ENCODE data around the gene GCSAML. TPM values are rescaled to one million over a fixed set of nuclear protein-coding genes. Genes with fewer than 3 reads are reported as not detected.
"Not testable (repeated sequence)": the region's sequence is repeated elsewhere in the genome, so short reads cannot be mapped to it uniquely, and the experiment has no call there.

Gene GCSAML
- 0.91 TPM for total RNA-seq

GRCh38 chr1:247548769-247549182, at the start of gene GCSAML:
GCSAML (plus strand) TSS chr1:247549134; CDS start chr1:247549192, 58 bp downstream.
- no peak for DNase-seq (ENCODE audit: low spot score)

DNA sequence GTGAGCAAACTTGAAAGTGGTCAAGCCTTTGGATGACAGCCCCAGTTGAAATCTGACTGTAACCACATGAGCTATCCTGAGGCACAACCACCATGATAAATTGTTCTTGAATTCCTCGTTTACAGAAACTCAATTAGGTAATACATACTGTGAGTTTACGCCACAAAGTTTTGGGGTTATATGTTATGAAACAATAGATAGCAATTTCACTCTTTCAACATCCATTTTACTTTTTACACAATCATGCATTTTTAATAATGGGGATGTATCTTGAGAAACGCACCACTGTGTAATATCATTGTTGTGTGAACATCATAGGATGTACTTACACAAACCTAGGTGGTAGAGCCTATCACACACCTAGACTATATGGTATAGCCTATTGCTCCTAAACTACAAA, 48.1 kb upstream of the GCSAML start:
- DNase-seq (ENCODE audit: low spot score), result no peak

GRCh38 chr1:247506831-247507230, 42.1 kb upstream of the GCSAML start:
- DNase-seq (ENCODE audit: low spot score), result no peak

- no peak for DNase-seq (ENCODE audit: low spot score)
These were observed 30.9 kb upstream of the GCSAML start for GRCh38 chr1:247517795-247518612.

DNA sequence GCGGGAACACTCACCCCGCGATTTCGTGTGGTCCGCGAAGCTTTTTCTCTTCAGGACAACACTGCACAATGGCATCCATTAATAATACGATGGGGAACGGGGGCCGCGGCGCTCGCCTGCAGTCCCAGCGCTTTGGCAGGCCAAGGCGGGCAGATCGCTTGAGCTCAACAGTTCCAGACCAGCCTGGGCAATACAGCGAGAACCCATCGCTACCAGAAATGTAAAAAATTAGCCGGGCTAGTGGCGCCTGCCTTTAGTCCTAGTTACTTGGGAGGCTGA, 30.4 kb upstream of the GCSAML start:
- no peak for DNase-seq (ENCODE audit: low spot score)

GRCh38 chr1:247521886-247522285, 27.0 kb upstream of the GCSAML start:
- not testable (repeated sequence) for DNase-seq (ENCODE audit: low spot score)

GRCh38 chr1:247528812-247529474, 20.0 kb upstream of the GCSAML start:
- no peak for DNase-seq (ENCODE audit: low spot score)

DNA sequence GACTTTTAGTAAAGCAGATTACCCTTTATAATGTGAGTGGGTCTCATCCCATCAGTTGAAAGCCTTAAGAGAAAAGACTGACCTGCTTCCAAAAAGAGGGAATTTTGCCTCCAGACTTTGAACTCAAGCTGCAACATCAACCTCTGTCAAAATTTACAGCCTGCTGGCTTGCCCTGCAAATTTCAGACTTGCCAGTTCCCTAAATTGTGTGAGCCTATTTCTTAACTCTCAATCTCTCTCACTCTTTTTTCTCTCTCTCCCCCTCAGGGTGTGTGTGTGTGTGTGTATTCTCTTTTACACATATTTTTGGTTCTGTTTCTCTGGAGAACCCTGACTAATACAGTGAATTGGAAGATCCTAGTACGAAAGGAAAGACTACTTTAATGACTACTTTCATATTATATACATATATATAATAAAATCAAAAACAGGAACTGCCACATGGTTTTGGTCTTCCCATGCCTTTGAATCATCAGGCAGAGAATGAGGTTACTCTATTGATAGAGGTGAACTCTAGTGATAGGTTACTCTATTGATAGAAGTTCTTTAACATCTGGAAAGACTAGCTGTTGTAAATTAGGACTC, 19.1 kb upstream of the GCSAML start:
- DNase-seq (ENCODE audit: low spot score), result no peak

DNA sequence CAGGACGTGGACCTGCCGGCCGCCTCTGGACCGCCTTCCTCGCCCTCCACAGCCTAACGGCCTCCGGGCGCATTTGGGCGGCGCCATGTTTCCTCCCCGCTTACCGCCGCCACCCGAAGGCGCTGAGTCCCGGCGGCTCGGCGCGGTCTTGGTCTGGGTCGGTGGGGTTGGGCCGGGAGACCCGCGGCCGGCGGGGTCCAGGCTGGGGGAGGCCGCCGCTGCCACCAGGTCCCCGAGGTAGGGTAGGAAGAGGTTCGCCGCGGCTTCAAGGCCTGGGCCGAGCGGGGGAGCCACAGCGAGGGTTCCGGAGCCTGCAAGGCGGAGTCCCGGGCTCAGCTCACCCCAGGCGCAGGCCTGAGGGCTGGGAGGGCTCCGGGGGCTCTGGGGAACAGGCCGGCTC, 18.1 kb upstream of the GCSAML start:
- no peak for DNase-seq (ENCODE audit: low spot score)

DNA sequence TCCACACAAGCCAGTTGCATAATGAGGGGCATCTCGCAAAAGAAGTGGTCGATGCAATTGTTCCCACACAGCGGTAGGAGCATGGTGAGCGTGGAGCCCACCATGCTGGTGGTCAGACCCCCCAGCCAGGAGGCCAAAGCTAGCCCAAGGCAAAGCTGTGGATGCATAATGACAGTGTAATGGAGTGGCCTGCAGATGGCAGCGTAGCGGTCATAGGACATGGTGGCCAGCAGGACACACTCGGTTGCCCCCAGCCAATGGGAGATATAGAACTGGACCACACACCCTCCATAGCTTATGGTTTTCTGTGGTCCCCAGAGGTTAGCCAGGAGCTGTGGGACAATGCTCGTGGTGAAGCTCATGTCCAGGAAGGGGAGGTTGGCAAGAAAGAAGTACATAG, 17.0 kb upstream of the GCSAML start:
- DNase-seq (ENCODE audit: low spot score), result no peak

DNA sequence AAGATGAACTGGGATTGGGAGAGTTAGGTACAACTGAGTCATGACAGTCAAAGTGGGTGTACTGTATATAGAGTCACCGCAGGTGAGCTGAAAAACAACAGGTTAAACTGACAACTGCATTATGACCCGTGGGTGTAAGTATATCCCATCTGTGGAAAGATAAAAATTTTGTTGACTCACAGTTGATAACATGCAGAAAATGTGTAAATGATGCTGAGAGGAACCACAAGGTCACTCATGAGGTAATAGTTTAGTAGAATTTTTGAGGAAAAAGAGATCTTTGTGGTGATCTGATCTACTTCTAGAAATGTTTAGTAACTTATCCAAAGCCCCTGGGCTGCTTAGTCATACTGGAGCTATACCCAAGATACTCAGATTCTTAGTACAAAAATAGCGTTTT, 13.5 kb upstream of the GCSAML start:
- no peak for DNase-seq (ENCODE audit: low spot score)

DNA sequence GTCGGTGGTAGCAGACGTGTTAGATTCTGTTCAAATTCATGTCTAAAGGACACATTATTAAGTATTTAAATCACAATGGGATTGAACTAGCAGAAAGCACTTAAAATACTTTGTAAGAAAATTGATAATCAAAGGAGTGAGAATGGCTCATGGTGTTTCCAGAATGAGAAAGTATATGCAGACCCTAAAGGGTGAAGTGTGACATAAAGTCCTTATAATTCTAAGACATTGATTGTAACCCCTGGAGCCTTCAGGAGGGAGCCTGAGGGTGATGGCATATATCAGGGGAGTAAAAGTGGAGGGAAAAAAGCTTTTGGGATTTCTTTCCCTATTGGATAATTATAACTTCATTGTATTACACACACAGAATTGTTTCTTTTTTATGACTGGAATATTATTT, 12.6 kb upstream of the GCSAML start, which contains the start of gene OR2C3:
Gene OR2C3 (minus strand): TSS at position 101 of the 400 bp plus-strand sequence. CDS start 3,929 bp downstream, outside the sequence.
- DNase-seq (ENCODE audit: low spot score), result no peak

DNA sequence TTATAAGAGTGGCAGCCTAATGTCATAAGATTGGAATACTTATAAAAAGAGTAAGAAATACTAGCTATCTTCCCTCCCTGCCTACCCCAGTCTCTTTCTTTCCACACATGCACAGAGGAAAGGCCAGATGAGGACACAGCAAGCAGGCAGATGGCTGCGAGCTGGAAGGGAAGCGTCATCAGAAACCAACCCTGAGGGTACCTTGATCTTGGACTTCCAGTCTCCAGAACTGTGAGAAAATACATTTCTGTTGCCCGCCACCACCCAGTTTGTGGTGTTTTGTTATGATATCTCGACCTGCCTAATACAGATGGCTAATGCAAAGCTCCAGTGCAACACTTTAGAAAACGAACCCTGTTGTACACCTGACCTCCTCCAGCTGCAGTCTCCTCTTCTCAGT, 10.4 kb upstream of the GCSAML start:
- DNase-seq (ENCODE audit: low spot score), result no peak

DNA sequence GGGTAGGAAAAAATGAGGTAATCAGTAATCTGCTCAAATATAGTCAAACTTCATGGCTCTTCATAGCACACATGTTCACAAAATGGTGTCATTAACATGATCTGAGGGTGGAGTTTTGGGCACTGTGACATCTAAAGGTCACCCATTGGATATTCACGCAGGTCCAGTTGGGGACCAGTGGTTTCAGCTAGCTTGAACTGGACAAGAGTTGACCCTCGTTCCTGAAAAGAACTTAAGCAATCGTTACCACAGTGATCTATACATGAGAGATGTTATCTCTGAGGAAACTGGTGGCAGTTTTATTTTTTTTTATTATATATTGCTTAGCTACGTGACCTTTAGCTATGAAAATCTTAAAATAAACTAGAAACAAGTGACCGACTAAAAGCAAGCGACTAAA, 9.7 kb upstream of the GCSAML start:
- DNase-seq (ENCODE audit: low spot score), result no peak

- DNase-seq (ENCODE audit: low spot score), result no peak
These were observed 8.4 kb upstream of the GCSAML start for GRCh38 chr1:247540581-247540980.

DNA sequence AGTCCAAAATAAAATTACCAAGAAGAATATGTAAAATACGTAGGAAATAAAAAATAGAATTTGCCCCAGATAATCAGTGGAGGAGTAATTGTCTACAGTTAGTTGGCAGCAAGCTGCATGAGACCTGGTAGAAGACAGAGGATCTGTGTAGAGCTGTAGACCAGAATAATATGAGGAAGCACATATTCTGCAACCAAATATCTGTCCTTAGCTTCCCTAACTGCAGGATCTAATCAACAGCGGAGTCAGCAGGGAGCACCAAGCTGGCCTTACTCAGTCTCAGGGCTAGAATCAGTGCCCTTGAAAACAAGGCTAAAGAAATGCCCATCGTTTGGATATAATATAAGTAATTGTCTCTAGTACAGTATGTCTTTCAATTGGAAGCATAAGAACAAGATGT, 6.1 kb upstream of the GCSAML start:
- no peak for DNase-seq (ENCODE audit: low spot score)

DNA sequence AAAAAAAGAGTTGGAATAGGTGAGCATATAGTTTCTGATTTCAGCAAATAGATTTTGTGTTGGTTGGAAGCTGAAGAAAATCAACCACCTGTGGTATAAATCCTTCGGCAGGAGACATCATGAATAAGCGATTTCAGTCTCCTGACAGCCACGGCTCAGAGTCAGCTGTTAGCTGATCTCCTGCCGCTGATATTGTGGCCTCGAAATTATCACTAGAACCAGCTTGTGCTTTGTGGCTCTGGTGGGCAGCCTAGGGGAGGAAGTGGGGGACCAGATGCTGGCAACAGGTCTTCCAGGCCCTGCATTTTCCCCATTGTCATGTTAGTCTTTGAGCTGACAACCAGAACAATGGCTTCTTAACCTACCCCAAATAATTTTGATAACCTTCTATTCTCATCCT, 842 bp upstream of the GCSAML start:
- no peak for DNase-seq (ENCODE audit: low spot score)

DNA sequence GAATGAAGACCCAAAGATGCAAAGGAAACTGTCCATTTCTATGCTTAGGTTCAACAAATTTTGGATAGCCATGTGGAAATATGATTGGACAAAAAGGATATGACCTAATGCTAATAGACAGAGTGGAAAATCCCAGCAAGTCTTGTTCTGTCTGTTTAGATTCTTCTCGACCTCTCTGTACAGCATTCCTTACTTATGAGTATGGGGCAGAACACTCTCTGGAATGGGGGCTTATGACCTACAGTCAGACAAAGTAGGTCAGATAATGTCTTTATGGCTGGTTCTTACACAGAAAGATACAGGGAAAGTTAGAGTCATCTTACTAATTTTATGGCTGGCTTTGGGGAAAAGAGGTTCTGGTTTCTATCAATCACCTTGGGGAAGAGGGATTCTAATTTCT, 2.8 kb downstream of the GCSAML start:
- no peak for DNase-seq (ENCODE audit: low spot score)

GRCh38 chr1:247552231-247552630, 3.3 kb downstream of the GCSAML start:
- no peak for DNase-seq (ENCODE audit: low spot score)

DNA sequence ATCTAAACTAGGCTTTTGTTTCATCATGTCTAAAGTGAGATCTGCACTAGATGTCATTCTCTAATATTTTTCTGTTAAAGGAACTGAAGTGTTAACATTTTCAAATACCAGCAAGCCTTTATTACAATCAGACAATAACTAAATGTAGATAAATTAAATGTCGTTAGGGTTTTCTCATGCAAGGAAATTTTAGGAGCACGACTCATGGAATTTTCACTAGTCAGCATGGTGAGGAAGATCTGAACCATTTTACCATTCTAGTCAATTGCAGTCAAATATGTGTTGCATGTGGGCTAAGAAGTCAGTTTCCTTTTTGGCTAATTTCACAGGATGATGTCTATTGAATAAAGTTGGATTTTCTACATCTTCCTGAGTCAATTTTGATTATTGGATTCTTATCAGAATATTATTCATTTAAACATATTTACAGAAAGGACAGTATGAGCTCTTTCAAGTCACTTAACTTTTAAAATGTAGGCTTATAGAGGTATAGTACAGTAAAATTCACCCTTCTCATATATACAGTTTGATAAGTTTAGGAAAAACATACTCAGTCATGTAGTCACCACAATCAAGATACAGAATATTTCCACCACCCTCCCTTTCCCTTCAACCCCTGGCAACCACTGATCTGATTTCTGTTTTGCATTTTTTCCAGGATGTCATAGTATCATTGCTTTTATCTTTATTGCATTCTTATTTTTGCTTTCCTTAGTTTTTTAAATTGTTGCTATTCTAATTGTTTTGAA, 9.2 kb downstream of the GCSAML start:
- no peak for DNase-seq (ENCODE audit: low spot score)

- no peak for DNase-seq (ENCODE audit: low spot score)
These were observed 12.8 kb downstream of the GCSAML start for GRCh38 chr1:247561711-247562110.

DNA sequence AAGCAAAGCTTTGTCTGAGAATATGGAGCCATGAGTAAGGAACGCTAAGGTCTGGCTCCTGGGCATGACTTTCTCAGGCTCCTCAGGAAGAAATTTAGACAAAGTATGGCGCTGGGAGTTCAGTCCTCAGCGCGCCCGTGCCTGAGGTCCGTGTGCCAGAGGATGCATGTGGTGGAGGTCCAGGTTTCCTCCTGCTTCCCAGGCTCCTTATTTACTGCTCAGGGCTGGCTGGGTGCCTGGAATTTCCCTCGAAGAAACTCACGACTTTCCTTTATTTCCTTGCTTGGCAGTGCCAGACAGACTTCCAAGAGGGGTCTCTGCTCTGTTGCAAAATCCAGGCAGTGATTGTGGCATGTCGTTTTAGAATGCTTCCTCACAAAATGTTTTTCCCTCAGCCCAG, 13.3 kb downstream of the GCSAML start:
- no peak for DNase-seq (ENCODE audit: low spot score)
